Endometrial microvascular endothelial cells (primary cell): ENCODE data around the gene NBPF26. TPM values are rescaled to one million over a fixed set of nuclear protein-coding genes. Genes with fewer than 3 reads are reported as not detected.
"Not testable (repeated sequence)": the region's sequence is repeated elsewhere in the genome, so short reads cannot be mapped to it uniquely, and the experiment has no call there.

Source experiments
- in situ Hi-C: cut with HindIII; loops from 2 replicates; pipeline ENCODE4 v1.10.0; 2017; ENCODE audit warnings: low sequenced_read_pairs, low pct_unique_long_range_greater_than_20kb; ENCODE audit errors: inconsistent ontology term
- total RNA-seq: library from RNA; depleted of rRNA; stranded (reverse); fragments of >200 nt; gene quantifications from one replicate; pipeline ENCODE4 v1.2.3, GENCODE V29; 2015; ENCODE audit errors: inconsistent ontology term

The NBPF26 gene
- total RNA-seq = 0.74 TPM

GRCh38 chr1:120723715-120724402 is at the start of gene NBPF26:
NBPF26 (plus strand) TSS chr1:120723945.
- in situ Hi-C loops = not testable (repeated sequence)

- in situ Hi-C loops = not testable (repeated sequence)
Observed at GRCh38 chr1:120680106-120680819, 43.5 kb upstream of the NBPF26 start.

- in situ Hi-C loops = not testable (repeated sequence)
Observed at GRCh38 chr1:120680938-120681337, 42.8 kb upstream of the NBPF26 start.

GRCh38 chr1:120684397-120684796 is 39.3 kb upstream of the NBPF26 start:
- in situ Hi-C loops = not testable (repeated sequence)

GRCh38 chr1:120685622-120686021 is 38.1 kb upstream of the NBPF26 start:
- in situ Hi-C loops = not testable (repeated sequence)

GRCh38 chr1:120687250-120687649 is 36.5 kb upstream of the NBPF26 start:
- in situ Hi-C loops = not testable (repeated sequence)

GRCh38 chr1:120700807-120701562 is 22.8 kb upstream of the NBPF26 start:
- in situ Hi-C loops = not testable (repeated sequence)

GRCh38 chr1:120723358-120723714 is 409 bp upstream of the NBPF26 start:
- in situ Hi-C loops = not testable (repeated sequence)

GRCh38 chr1:120724507-120724906 is 762 bp downstream of the NBPF26 start:
- in situ Hi-C loops = not testable (repeated sequence)

- in situ Hi-C loops = not testable (repeated sequence)
Observed at GRCh38 chr1:120728811-120729210, 5.1 kb downstream of the NBPF26 start.

- in situ Hi-C loops = not testable (repeated sequence)
Observed at GRCh38 chr1:120769090-120769489, 45.3 kb downstream of the NBPF26 start.

- in situ Hi-C loops = not testable (repeated sequence)
Observed at GRCh38 chr1:120805452-120805851, 81.7 kb downstream of the NBPF26 start.

- in situ Hi-C loops = not testable (repeated sequence)
Observed at GRCh38 chr1:120811822-120812221, 88.1 kb downstream of the NBPF26 start.

GRCh38 chr1:120825051-120825450 is 101.3 kb downstream of the NBPF26 start:
- in situ Hi-C loops = not testable (repeated sequence)

GRCh38 chr1:120826623-120827022 is 102.9 kb downstream of the NBPF26 start:
- in situ Hi-C loops = not testable (repeated sequence)

- in situ Hi-C loops = not testable (repeated sequence)
Observed at GRCh38 chr1:120844186-120844944, 120.6 kb downstream of the NBPF26 start.

- in situ Hi-C loops = not testable (repeated sequence)
Observed at GRCh38 chr1:120844945-120845330, 121.2 kb downstream of the NBPF26 start.

- in situ Hi-C loops = not testable (repeated sequence)
Observed at GRCh38 chr1:120849400-120850286, 125.9 kb downstream of the NBPF26 start.
